HG03442 (cell line): Measurements from ENCODE around the gene MED12L.
A peak's percentile ranks its signal among the peaks of the same experiment; 100 is the strongest.

Source experiments
- ATAC-seq: cut with Tn5 transposase; IDR thresholded peaks from one replicate; pipeline ENCODE4 v1.9.1; 2021; ENCODE audit warnings: mild to moderate bottlenecking, moderate library complexity; ENCODE audit not compliant: unreplicated experiment

The MED12L gene

DNA sequence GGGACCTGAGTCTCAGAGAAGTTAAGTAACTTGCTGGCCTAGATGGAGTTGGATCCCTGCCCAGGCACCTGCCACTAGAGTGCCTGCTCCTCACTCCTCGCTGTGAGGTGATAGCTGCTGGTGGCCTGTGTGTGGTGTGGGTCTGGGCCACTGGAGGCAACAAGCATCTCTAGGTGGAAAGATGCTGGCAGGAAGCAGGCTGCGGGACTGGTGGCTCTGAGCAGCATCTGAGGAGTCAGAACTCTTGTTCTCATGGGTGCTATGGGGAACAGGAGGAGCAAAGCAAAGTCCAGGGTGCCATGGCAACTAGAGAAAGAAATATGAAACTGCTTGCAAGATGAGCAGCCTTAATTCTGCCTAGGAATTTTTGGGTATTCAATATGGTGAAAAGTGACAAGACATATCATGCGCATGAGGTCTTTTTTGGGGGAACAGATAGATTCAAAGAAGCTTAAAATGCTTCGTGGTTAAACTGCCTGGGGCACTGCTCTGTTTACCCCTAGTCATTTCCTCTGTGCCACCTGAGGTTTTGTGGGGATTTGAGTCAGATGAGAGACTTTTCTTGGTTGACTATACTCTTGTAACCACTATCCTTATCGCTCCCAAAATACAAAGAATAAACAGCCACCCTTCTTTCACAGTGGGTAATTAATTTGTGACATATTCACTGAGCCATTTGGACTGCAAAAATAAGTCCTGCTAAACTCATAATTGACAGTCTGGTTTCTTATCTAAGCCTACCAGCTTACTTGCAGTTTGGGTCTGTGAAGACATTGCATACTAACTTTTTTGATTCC lies 50.3 kb downstream of the MED12L start:
- no peak for ATAC-seq

DNA sequence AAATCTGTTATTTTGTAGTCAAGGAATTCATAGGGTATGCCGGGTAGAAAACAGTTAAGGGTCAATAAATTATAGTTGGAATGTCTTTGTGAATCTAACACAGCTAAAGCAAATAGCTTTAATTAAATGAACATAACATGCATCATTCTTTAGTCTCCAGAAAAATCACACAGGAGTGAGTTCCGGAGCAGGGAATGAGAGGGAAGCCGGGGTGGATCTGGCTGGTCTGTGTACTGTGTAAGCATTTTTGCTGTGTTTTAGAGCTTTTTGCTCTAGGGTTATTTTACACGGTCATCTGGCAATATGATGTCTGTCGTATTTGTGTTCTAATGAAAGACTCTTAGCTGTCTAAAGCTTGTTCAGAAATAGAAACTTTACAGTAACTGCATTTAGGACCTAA lies 57.5 kb downstream of the MED12L start:
- ATAC-seq: no peak

DNA sequence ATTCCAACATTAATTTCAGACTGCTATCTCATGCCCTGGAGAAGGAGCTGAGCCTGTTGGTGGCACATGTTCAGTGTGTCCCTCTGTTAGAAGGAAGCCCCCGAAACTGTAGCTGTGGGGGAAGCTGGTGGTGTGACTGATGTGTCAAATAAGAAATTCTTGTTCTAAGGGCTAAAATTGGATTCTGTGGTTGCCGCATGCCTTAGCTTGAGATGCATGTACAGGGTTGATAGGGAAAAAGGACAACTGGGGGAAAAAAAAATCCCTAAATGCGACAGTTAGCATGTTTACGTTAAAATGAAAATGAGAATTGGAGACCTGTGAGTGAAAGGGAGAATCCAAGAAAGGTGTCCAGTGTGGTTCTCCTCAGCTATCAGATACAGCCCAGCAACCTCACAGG lies 58.6 kb downstream of the MED12L start:
- ATAC-seq: no peak

DNA sequence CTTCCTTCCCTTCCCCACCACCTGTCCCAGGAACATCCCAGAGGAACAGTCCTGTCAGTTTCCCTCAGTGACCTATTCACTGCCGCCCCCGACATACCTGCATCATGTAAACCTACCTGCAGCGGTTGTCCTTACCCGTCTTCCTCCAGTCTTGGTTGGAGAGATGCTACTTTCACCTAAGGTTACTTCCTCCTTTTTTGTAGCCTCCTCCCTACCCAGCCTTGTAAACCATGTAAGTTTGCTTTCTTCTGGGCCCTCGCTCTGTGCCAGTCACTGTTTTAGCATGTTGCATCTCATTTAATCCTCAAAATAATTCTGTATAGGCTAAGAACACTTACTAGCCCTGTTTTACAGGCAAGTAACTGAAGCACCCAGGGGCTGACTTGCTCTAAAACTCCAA lies 59.3 kb downstream of the MED12L start:
- ATAC-seq: no peak

DNA sequence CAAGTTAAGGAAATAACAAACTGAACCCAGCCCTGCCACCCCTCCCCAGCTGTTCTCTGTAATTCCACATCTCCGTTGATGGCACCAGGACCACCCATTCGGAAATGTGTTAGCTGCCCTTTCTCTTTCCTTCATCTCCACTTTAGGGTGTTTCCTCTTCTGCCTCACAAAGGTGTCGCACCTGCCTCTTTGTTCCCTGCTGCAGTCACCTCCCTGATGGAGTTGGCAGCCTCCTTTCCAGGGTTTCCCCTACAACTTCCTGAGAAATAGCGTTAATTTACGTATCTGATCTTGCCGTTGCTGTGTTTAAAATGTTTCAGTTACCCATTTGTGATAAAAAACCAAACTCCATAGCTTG lies 60.2 kb downstream of the MED12L start:
- ATAC-seq: no peak

DNA sequence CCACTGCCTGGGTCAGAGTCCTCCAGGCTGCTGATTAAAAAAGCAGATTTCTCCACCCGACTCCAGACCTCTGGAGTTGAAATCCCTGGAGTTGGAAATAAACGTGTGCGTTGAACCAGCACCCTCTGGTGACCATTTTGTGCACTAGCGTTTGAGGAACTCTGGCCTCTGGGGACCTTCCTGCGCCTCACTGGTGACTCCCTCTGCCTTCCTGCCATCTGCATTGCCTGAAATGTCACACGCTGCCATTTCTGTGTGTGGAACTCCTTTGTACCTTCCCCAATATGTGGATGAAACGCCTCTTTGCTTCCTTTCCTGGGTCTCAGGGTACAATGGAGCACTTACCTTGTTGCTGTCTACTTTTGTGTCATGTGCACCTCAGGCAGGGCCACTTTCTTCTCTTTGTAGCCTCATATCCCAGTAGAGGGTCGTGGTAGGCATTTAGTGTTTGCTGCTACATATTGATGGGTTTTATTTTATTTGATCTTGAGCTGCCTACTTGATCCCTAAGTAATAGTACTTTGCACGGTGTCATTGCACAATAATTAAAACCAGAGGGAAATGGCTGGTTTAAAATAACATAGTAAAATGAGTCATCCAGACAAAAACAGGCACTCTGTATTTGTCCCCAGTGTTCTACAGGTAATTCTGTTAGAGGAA lies 60.7 kb downstream of the MED12L start:
- peak; percentile 91 for ATAC-seq

DNA sequence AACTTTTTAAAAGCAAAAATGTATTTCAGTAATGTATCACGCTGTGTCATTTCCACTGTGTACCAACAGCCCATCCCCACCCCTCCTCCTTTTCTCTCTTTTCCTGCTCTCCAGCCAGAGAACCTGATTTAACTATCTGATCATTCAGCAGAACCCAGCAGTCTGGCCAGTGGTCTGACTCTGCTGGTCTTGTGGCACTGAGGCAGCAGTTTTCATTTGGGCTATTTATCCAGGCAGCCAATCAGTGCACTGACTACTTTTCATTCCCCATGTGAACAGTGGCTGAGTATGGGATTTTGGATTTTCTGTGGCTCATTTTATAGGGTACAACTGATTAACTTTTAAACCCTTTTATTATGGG lies 61.2 kb downstream of the MED12L start:
- no peak for ATAC-seq

DNA sequence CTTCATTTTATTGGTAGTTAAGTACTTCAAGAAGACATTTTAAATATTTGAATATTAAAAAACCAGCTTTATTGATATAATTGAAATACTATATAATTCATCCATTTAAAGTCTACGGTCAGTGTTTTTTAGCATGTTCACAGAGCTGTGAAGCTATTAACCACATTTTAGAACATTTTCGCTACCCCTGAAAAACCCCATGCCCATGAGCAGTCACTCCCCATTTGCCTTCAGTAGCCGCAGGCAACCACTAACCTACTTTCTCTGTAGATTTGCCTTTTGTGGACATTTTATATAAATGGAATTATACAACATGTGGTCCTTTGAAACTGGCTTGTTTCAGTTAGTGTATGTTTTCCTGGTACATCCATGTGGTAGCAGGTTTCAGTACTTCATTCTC lies 61.8 kb downstream of the MED12L start:
- no peak for ATAC-seq

DNA sequence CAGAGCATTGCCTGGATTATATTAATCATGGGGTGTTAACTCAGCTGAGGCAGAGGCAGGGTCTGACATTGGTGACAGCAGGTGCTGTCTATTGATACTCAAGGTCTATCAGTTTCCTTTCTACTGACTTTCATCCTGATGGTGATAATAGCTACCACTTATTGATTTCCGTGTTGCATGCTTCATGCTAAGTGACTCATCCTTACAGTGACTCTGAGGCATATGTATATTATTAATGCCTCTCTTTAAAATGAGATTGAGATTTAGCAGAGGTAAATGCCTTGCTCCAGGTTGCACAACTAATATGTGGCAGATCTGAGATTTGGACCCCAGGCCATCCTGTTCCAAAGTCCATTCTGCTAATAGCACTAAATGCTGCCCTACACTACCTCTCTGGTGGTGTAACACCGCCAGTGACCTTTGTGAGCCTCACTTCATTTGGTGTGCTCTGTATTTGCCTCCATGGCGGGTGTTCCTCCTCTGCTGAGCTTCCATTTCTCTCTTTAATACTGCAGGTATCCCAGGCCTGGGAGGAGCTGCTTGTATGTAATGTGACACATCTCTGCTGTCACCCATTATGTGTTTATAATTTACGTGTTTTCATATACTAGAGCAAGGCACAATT lies 67.1 kb downstream of the MED12L start:
- ATAC-seq: no peak

DNA sequence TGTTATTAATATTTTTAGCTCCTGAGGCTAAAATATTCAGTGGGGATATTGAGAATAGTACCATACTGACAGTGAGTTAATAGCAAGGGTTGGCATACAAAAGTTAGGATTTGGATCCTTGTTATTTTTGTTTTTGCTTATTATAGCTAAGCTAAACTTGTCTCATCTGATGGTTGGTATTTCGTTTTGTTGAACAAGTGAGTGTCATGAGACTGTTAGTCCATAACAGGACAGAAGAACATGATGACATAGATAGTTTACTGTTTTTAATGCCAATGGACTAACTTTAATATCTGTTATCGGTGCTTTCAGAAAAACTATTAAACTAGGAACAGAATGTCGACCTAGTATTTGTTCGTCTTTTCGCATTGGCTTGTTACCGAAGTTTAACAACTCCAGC lies 69.1 kb downstream of the MED12L start:
- ATAC-seq: no peak

DNA sequence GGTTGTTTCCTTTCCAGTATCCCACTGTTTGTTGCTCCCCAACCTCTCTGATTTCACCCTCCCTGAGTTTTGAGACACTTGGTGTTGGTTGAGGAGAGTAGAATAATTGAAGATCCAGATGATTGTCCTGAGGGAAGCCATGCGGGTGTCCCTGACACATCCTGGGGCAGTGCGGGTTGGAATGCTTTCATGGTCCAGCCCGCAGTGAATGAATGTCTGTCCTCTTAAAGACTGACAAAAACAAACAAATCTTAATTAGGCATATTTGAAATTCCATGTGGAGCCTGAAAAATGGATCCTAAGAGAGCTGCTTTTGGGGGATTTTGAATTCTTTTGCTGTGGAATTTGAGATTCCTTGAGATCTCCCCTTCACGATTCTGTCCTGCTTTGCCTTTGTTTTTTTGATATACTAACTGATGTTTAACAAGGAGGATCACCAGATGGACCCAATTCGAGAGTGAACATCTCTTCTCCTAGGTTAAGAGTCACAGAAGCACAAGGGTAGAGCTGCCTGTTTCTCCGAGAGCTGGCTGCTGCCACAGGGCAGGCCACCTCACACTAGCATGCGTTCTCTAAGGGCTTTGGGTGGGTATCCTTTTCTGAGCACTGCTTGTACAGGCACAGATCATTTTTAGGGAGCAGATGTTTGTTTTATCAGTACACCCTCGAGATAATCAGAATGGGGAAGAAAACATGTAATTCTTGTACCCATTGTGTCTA lies 70.1 kb downstream of the MED12L start:
- ATAC-seq: no peak

DNA sequence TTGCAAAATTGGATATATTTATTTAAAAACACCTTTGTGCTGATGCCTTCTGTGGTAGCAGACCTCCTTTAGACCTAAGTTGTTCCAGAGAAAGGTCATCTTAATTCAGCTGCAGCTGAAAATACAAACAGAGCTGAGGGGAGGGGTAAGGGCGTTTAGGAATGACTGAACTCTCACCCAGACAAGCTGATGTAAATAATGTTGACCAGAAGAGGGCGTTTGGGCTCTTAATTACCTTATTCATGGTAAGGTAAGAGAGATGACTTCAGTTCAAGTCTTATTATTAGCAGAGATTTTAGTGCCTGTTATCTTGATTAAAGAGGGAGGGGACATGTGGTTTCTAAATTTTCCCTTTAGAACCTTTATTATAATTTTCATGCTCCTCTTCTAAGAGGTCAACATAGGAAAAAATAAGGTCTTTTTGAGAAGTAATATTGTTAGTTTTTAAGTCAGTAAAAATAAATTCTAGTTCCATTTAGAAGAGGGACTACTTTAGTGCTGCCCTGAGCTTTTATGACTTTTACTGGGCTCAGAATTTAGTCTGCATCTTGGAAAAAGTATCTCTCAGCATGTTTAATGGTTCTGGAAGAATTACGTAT lies 71.3 kb downstream of the MED12L start:
- peak; percentile 87 for ATAC-seq

DNA sequence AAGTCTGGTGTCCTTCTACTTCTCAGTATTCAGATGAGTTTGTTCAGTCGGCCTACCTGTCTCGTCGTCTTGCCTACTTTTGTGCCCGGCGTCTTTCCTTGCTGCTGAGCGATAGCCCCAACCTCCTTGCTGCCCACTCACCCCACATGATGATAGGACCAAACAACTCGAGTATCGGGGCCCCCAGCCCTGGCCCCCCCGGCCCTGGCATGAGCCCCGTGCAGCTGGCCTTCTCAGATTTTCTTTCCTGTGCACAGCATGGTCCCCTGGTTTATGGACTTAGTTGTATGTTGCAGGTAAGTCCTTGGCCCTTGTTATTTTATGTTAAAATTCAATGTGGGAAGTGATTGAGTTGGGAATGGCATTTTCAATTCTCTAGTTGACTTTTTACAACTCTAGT lies 74.3 kb downstream of the MED12L start:
- no peak for ATAC-seq

DNA sequence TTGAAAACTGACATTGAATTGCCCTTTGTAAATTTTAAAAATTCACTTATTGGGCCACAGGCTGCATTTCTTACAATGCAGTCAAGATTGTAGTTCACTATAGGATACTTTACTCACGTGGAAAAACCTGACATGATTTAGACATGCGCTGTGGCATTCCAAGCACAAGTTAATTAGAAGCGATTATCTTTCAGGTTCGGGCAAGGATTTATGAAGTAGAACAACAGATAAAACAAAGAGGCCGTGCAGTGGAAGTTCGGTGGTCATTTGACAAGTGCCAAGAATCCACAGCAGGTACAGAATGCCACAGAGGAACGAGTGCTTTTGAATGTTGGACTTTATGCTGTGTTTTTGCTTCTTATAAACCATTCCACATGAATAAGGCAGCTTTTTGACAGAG lies 79.8 kb downstream of the MED12L start:
- ATAC-seq: no peak

DNA sequence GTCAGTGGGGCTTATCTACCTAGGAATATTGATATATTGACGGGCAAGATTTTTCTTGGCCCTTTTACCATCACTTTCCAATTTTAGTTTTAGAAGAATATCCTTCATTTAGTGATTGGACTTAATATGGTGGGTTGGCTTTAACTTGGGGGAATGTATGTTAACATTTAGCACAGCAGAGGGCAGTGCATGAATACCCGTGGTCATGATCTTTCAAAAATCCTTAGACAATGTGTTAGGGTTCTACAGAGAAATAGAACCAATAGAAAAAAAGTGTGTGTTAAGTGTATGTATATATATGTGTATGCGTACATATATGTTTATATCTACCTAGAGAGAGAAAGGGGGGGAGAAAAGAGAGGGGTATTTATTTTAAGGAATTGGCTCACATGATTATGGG lies 80.7 kb downstream of the MED12L start:
- no peak for ATAC-seq

DNA sequence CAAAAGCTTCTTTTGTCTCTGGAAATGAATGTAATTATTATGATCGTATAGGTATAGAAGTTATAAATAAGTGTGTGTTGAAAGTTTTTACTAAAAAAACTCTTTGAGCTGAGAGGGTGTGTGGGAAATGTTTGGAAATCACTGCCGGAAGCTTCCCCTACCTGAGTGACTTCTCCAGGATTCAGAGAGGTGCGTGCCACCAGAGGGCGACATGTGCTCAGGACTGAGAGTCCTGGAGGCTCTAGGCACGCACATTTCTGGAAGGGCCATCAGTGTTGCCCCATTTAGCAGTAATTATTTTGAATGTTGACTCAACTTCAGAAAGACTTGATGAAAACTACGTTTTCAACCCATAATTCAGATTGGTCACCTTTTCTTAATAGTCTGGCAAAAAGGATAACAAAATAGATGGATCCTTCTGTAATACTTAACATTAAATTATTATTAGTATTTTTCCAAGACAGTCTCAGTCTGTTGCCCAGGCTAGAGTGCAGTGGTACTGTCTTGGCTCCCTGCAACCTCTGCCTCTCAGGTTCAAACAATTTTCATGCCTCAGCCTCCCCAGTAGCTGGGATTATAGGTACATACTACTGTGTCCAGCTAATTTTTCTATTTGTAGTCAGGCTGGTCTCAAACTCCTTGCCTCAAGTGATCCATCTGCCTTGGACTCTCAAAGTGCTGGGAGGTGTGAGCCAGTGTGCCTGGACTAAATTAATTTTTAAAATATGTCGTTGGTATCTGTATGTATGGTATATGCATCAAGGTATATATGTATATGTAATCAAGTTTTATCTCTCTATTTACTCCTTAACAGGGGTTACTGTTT lies 83.0 kb downstream of the MED12L start:
- ATAC-seq: peak; percentile 55

DNA sequence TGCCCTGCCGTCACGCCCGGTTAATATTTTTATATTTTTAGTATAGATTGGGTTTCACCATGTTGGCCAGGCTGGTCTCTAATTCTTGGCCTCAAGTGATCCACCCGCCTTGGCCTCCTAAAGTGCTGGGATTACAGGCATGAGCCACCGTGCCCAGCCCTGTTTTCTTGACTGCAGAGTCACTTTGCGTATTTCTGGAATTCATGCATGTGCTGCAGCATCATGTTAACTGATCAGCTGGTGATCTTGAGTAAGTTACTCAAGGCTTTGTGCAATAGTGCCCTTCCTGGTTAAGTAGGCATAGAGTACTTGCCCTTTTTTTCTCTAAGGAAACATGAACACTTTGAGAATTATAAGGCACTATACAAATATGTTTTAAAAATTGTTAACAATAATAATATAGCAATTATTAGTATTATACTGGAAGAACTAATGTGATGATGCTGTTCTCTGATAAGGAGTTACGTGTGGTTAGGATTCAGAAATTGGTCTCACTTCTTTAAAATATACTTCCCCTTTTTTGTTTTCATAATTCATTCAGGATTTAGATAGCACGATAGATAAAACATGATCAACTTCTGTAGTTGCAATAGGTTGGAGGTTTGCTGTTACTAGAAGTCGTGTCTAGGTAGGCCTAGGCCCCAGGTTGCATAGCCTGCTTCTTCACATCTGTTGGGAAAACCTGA lies 83.9 kb downstream of the MED12L start:
- peak; percentile 40 for ATAC-seq

DNA sequence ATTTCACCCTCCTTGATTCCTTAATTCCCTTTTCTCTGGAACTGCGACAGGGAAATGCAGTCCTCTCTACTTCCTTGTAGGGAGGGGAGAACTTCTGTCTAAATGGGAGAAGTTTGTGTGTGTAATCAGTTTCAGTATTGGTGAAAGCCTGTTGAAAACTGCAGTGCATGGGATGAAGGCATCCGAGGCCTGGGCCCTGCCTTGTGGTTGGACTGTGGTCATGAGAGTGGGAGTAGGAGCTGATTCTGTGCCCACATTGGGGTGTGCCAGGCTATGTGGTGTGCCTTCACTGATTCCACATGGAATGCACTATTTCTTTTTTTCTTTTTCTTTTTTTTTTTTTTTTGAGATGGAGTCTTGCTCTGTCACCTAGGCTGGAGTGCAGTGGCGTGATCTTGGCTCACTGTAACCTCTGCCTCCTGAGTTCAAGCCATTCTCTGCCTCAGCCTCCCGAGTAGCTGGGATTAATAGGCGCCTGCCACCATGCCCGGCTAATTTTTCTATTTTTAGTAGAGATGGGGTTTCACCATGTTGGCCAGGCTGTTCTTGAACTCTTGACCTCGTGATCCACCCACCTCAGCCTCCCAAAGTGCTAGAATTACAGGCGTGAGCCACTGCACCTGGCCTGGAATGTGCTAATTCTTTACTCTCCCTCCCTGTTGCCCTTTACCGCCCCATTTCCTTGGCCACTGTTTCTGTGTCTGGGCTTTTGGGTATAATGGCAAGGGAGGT lies 84.7 kb downstream of the MED12L start:
- ATAC-seq: peak; percentile 38

DNA sequence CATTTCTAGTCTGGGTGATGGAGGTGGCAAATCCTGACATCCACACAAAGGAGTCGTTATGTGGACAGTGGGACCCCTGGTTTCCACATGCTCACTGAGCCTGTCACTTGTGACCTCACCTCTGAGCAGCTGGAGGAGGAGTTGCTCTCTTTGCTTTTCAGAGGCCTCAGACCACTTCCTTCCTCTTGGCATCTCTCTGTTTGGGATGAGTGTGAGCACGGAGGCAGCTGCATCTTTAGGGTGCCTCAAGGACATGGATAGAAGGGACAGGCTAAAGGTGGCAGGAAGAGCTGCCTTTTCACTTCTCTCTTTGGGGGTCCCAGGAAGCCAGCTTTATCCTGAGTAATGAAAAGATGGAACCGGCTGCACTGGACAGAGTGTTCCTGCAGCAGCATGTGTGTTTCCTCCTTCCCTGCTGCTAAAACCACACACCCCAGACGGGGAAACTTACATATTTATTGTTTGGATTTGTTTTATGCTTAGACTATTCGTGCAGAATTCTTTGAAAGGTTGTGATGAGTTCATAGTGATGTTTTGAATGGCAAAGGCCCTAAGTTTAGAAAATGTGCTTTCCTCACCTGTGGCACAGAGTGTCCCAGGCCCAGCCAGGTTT lies 85.8 kb downstream of the MED12L start:
- peak; percentile 61 for ATAC-seq
